A549 (cell line): ENCODE data around the gene GPR35. TPM values are rescaled to one million over a fixed set of nuclear protein-coding genes. Genes with fewer than 3 reads are reported as not detected.

ENCODE experiments used
- ATAC-seq, 2 experiments: fragments of 200-7000 bp in 1 of 2; fragments of >200 bp in 1 of 2; cut with Nextera tagmentation in 1 of 2; cut with Tn5 transposase in 1 of 2; 3 replicates each; pipeline versions ENCODE4 v1.8.0 to v1.9.1; 2018 to 2020; ENCODE audit warnings: mild to moderate bottlenecking in 1 of 2, moderate library complexity in 1 of 2
- CTCF ChIA-PET: fragments of 300-600 bp; sonication (Branson Sonifier 250); formaldehyde crosslinking; extraction: SDS; loops from one replicate; lab custom pipeline; 2021; ENCODE audit warnings: antibody characterized with exemption, inconsistent platforms; lab: Yijun Ruan, JAX
- POLR2A ChIA-PET: fragments of 350-600 bp; formaldehyde crosslinking; extraction: SDS; loops from one replicate; lab custom pipeline; 2021; ENCODE audit warnings: antibody characterized with exemption, inconsistent platforms; lab: Yijun Ruan, JAX
- DNase-seq, 2 experiments: peaks; one replicate each; pipeline versions ENCODE4 v3.0.0 to v3.0.0-alpha.2; 2011 to 2016; ENCODE audit warnings: low read depth in 1 of 2, low spot score in 1 of 2
- FAIRE-seq: peaks from 2 replicates; lab custom pipeline; 2011; peaks lifted over from hg19 to GRCh38; lab: Jason Lieb, UNC
- H3K27ac ChIP-seq, 2 experiments: fragments of >200 bp; sonication (Bioruptor Twin); formaldehyde crosslinking; 3 replicates each; pipeline ENCODE4 v1.5.1; 2016 to 2017
- H3K4me1 ChIP-seq: fragments of >200 bp; sonication (Bioruptor Twin); formaldehyde crosslinking; 3 replicates; pipeline ENCODE4 v1.6.1; 2016
- H3K4me2 ChIP-seq: fragments of >200 bp; sonication (Bioruptor Twin); formaldehyde crosslinking; 3 replicates; pipeline ENCODE4 v1.6.1; 2016
- H3K4me3 ChIP-seq: fragments of >200 bp; sonication (Bioruptor Twin); formaldehyde crosslinking; 3 replicates; pipeline ENCODE4 v1.5.1; 2016
- H3K9me3 ChIP-seq: fragments of >200 bp; sonication (Bioruptor Twin); formaldehyde crosslinking; 3 replicates; pipeline ENCODE4 v1.6.1; 2016
- CBX2 ChIP-seq: fragments of 200-600 bp; sonication (generic); IDR thresholded peaks from 2 replicates; pipeline ENCODE4 v1.6.1; 2016; ENCODE audit warnings: low read depth, mild to moderate bottlenecking, borderline replicate concordance
- CTCF ChIP-seq: fragments of >200 bp; sonication (Bioruptor Twin); formaldehyde crosslinking; IDR thresholded peaks from 3 replicates; pipeline ENCODE4 v1.5.1; 2016
- FOXS1 ChIP-seq: fragments of 250-450 bp; sonication (Bioruptor Pico); IDR thresholded peaks from 2 replicates; pipeline ENCODE4 v1.5.0; 2020; ENCODE audit warnings: mild to moderate bottlenecking, moderate library complexity
- HOXB13 ChIP-seq: fragments of 250-450 bp; sonication (Bioruptor Pico); IDR thresholded peaks from 2 replicates; pipeline ENCODE4 v1.5.0; 2020; ENCODE audit warnings: low read depth, mild to moderate bottlenecking, moderate library complexity
- JUN ChIP-seq, 2 experiments: fragments of >200 bp; sonication (Bioruptor Twin); formaldehyde crosslinking; IDR thresholded peaks; 2 replicates in 1 of 2; 3 replicates in 1 of 2; pipeline ENCODE4 v1.6.1; 2016 to 2017
- JUNB ChIP-seq: fragments of >200 bp; sonication (Bioruptor Twin); formaldehyde crosslinking; IDR thresholded peaks from 2 replicates; pipeline ENCODE4 v1.6.1; 2016
- KDM1A ChIP-seq: fragments of 200-600 bp; sonication (generic); IDR thresholded peaks from 2 replicates; pipeline ENCODE4 v1.6.1; 2016; ENCODE audit warnings: low read depth, mild to moderate bottlenecking
- KDM5A ChIP-seq: fragments of 200-600 bp; sonication (generic); IDR thresholded peaks from 2 replicates; pipeline ENCODE4 v1.6.1; 2016; ENCODE audit warnings: antibody characterized with exemption, mild to moderate bottlenecking
- MAX ChIP-seq: IDR thresholded peaks from 2 replicates; pipeline ENCODE4 v1.6.1; 2012
- NFE2L2 ChIP-seq: fragments of 150-350 bp; conservative IDR thresholded peaks from 2 replicates; pipeline ENCODE4 v1.6.1; 2014; ENCODE audit warnings: low read length
- RAD21 ChIP-seq, 2 experiments: fragments of >200 bp in 1 of 2; sonication (Bioruptor Twin) in 1 of 2; formaldehyde crosslinking in 1 of 2; IDR thresholded peaks in 1 of 2; conservative IDR thresholded peaks in 1 of 2; 2 replicates in 1 of 2; 3 replicates in 1 of 2; pipeline ENCODE4 v1.6.1; 2012 to 2018; ENCODE audit warnings: inconsistent platforms in 1 of 2
- RARB ChIP-seq: fragments of 250-450 bp; sonication (Bioruptor Pico); IDR thresholded peaks from 2 replicates; pipeline ENCODE4 v1.8.0; 2021; ENCODE audit warnings: mild to moderate bottlenecking, moderate library complexity
- SMC3 ChIP-seq: fragments of >200 bp; sonication (Bioruptor Twin); formaldehyde crosslinking; IDR thresholded peaks from 3 replicates; pipeline ENCODE4 v1.6.1; 2018; ENCODE audit warnings: inconsistent platforms
- ZC3H11A ChIP-seq: fragments of 450-650 bp; IDR thresholded peaks from 2 replicates; pipeline ENCODE4 v1.6.1; 2014; ENCODE audit warnings: antibody characterized with exemption, mild to moderate bottlenecking
- WGBS: methylation state at CpG from one replicate; pipeline ENCODE4 v1.1.6; 2017; ENCODE audit errors: missing lambda C conversion rate; 5-methylcytosine and 5-hydroxymethylcytosine counted together
- polyA plus RNA-seq, 4 experiments: library from polyadenylated mRNA; depleted of rRNA in 3 of 4; stranded (reverse); fragments of >200 nt; fragmentation: RNase III in 1 of 4; extraction: RNeasy Plus Mini Kit Qiagen cat#74134 plus additional on column Dnase treatment in 1 of 4; gene quantifications; 2 replicates in 3 of 4; 3 replicates in 1 of 4; pipeline ENCODE4 v1.2.3, GENCODE V29; 2011 to 2017
- TF ChIP-seq, protein P1 (sequence below): fragments of >200 bp; sonication (Bioruptor Twin); formaldehyde crosslinking; IDR thresholded peaks from 2 replicates; pipeline ENCODE4 v1.6.1; 2016
- TF ChIP-seq, protein P2 (sequence below): fragments of 150-350 bp; IDR thresholded peaks from 2 replicates; pipeline ENCODE4 v1.6.1; 2014; ENCODE audit warnings: low read depth, mild to moderate bottlenecking, low read length

Gene GPR35
- polyA plus RNA-seq, 2 of the 4 experiments (the other 2 are of a cell fraction) = 0.65 to 0.90 TPM

DNA sequence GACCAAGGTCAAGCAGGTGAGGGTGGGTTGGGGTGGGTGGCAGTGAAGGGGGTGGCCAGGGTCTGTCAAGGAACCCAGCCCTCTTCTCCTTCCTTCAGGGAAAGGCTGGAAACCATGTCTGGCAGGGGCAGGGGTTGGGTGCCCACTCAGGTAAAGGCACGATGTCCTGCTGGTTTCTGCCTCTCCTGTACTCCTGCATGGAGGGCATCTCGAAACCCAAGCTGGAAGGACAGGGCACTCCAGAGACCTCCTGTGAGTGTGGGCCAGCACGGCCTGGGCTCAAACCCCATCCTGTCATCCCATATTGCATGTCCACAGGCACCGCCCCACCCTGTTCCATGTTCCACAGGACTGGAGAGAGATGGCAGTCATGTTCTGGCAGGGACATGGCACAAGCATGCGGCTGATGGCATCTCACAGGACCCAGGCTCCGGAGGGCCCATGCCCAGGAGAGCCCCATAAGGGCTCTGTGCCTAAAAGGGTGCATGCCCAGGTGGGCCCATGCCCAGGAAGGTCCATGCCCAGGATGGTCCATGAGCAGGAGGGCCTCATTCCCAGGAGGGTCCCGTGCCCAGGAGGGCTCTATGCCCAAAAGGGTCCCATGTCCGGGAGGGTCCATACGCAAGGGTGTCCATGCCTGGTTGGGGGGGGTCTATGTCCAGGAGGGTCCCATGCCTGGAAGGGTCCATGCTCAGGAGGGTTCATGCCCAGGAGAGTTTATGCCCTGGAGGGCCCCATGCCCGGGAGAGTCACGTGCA, 6.4 kb downstream of the GPR35 start:
- no peak for ATAC-seq
- no peak overlapping the region for H3K4me2 ChIP-seq
- FAIRE-seq = no peak
- ChIA-PET POLR2A (no interaction called here), CTCF (no interaction called here)
- TF ChIP-seq, protein P1, sequence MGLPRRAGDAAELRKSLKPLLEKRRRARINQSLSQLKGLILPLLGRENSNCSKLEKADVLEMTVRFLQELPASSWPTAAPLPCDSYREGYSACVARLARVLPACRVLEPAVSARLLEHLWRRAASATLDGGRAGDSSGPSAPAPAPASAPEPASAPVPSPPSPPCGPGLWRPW = no peak
- no peak for TF ChIP-seq NFE2L2
- TF ChIP-seq SMC3 = no peak
- TF ChIP-seq, protein P2, sequence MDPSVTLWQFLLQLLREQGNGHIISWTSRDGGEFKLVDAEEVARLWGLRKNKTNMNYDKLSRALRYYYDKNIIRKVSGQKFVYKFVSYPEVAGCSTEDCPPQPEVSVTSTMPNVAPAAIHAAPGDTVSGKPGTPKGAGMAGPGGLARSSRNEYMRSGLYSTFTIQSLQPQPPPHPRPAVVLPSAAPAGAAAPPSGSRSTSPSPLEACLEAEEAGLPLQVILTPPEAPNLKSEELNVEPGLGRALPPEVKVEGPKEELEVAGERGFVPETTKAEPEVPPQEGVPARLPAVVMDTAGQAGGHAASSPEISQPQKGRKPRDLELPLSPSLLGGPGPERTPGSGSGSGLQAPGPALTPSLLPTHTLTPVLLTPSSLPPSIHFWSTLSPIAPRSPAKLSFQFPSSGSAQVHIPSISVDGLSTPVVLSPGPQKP = no peak
- TF ChIP-seq HOXB13 (CRISPR knock-in tag) = no peak
- TF ChIP-seq RARB (CRISPR knock-in tag) = no peak
- TF ChIP-seq JUNB = no peak
- no peak for TF ChIP-seq KDM5A
- no peak for TF ChIP-seq JUN (IDR thresholded peaks at IDR 0.05)
- TF ChIP-seq RAD21 (conservative IDR thresholded peaks at IDR 0.05 in 1 of 2, IDR thresholded peaks at IDR 0.05 in 1 of 2) = no peak
- H3K9me3 ChIP-seq = peaks cover 15% of the 10 kb centered on the region
- no peak for DNase-seq
- H3K4me3 ChIP-seq = no peak overlapping the region
- no peak overlapping the region for H3K27ac ChIP-seq
- H3K4me1 ChIP-seq = no peaks in the 10 kb centered on the region
- 36% methylated on average over 6 of the region's 11 CpGs for WGBS

- H3K4me1 ChIP-seq = no peaks in the 10 kb centered on the region
- ChIA-PET POLR2A (no interaction called here), CTCF (no interaction called here)
- ATAC-seq (no peak), FAIRE-seq (no peak), DNase-seq (no peak)
- 71% methylated on average over 1 of the region's 1 CpG for WGBS
- TF ChIP-seq ZC3H11A (no peak), CBX2 (no peak), KDM1A (no peak), NFE2L2 (no peak), CTCF (no peak)
- TF ChIP-seq, protein P1 = no peak
- no peak overlapping the region for H3K4me3 ChIP-seq
- H3K27ac ChIP-seq = no peak overlapping the region
- no peak overlapping the region for H3K4me2 ChIP-seq
- peaks cover 15% of the 10 kb centered on the region for H3K9me3 ChIP-seq
Observed at GRCh38 chr2:240632306-240632721, 7.0 kb downstream of the GPR35 start.

- ATAC-seq (no peak), FAIRE-seq (no peak)
- POLR2A ChIA-PET = no interaction called here
Observed at GRCh38 chr2:240635121-240635997, 10.1 kb downstream of the GPR35 start.

More at GRCh38 chr2:240635121-240635997, 10.1 kb downstream of the GPR35 start:
- H3K9me3 ChIP-seq = peaks cover 15% of the 10 kb centered on the region
- H3K4me3 ChIP-seq = no peak overlapping the region
- H3K4me2 ChIP-seq = no peak overlapping the region
- no peak overlapping the region for H3K27ac ChIP-seq
- CTCF ChIA-PET = no interaction called here
- WGBS = 3% methylated on average over 5 of the region's 6 CpGs
- H3K4me1 ChIP-seq = no peaks in the 10 kb centered on the region
- DNase-seq = no peak
- TF ChIP-seq MAX = no peak
- TF ChIP-seq RAD21 (conservative IDR thresholded peaks at IDR 0.05 in 1 of 2, IDR thresholded peaks at IDR 0.05 in 1 of 2) = no peak
- no peak for TF ChIP-seq FOXS1 (CRISPR knock-in tag)
- TF ChIP-seq, all 56 proteins: peak for 0
